ENCODE data around the gene RRAS. TPM values are rescaled to one million over a fixed set of nuclear protein-coding genes. Genes with fewer than 3 reads are reported as not detected.

Gene RRAS
- total RNA-seq, 4 donors from 2014 or later: 6.3 to 40.8 (median 12.8) TPM

GRCh38 chr19:49677231-49677900 is 37.4 kb upstream of the RRAS start, which contains the start of gene PRMT1:
PRMT1 (plus strand) TSS chr19:49677271; CDS start chr19:49677281, 10 bp downstream.
- WGBS, 2 donors: 0% methylated on average over 5 to 7 of the region's 57 CpGs
- peaks cover 29 to 60% (median 37%) of the 10 kb centered on the region in 3 donors for H3K4me1 ChIP-seq
- DNase-seq: no peak
- no peaks in the 10 kb centered on the region for H3K27me3 ChIP-seq
- TF ChIP-seq CTCF (IDR thresholded peaks at IDR 0.05) (no peak), POLR2A (IDR thresholded peaks at IDR 0.05) (peak in 3 of 4 donors; percentile 52 to 89 (median 87))
- peak within 1 kb of the TSS; percentile 82 to 100 (median 92) for H3K4me3 ChIP-seq
- H3K9me3 ChIP-seq: no peaks in the 10 kb centered on the region
- H3K27ac ChIP-seq: peak within 1 kb of the TSS; percentile 92 to 97 (median 96)
- intact Hi-C loops (cut with DNase I): loop anchor here (10.0 kb wide), 1 partner anchor 103 kb away; no protein-coding TSS in a partner anchor
- H3K36me3 ChIP-seq: peaks cover 9 to 17% (median 11%) of the 10 kb centered on the region in 3 donors

GRCh38 chr19:49676784-49677230 is 36.9 kb upstream of the RRAS start:
- H3K9me3 ChIP-seq: no peaks in the 10 kb centered on the region
- H3K4me3 ChIP-seq: peak overlapping the region; percentile 82 to 100 (median 92)
- 0% methylated on average over 7 to 15 of the region's 34 CpGs for WGBS, 2 donors
- H3K36me3 ChIP-seq: peaks cover 4 to 11% (median 6%) of the 10 kb centered on the region in 3 donors
- peak overlapping the region; percentile 92 to 97 (median 96) for H3K27ac ChIP-seq
- DNase-seq: peak; percentile 98
- TF ChIP-seq POLR2A (IDR thresholded peaks at IDR 0.05) (no peak), CTCF (IDR thresholded peaks at IDR 0.05) (peak in 1 of 6 experiments; percentile 15)
- intact Hi-C loops (cut with DNase I): loop anchor here (10.0 kb wide), 1 partner anchor 102 kb away; no protein-coding TSS in a partner anchor
- H3K4me1 ChIP-seq: peaks cover 29 to 64% (median 40%) of the 10 kb centered on the region in 3 donors
- H3K27me3 ChIP-seq: no peaks in the 10 kb centered on the region

- Histone ChIP-seq H3K36me3 (peaks cover 0 to 6% (median under 1%) of the 10 kb centered on the region in 3 donors), H3K4me3 (peak overlapping the region; percentile 15 to 64 (median 40)), H3K27ac (peak overlapping the region; percentile 87 to 96 (median 90)), H3K27me3 (no peaks in the 10 kb centered on the region), H3K9me3 (no peaks in the 10 kb centered on the region), H3K4me1 (peaks cover 29 to 60% (median 40%) of the 10 kb centered on the region in 3 donors)
- 3 to 4% methylated on average over 20 to 23 of the region's 27 CpGs for WGBS, 2 donors
- no peak for DNase-seq
- intact Hi-C loops (cut with DNase I): loop anchor here (10.0 kb wide), 1 partner anchor 101 kb away; no protein-coding TSS in a partner anchor
- TF ChIP-seq POLR2A (IDR thresholded peaks at IDR 0.05) (peak in 1 of 4 donors; percentile 63), CTCF (IDR thresholded peaks at IDR 0.05) (no peak)
These were observed 36.3 kb upstream of the RRAS start for GRCh38 chr19:49676136-49676783.

GRCh38 chr19:49672131-49672919 is 32.4 kb upstream of the RRAS start:
- Histone ChIP-seq H3K4me3 (peak overlapping the region in 1 of 4 donors; percentile 48), H3K9me3 (no peaks in the 10 kb centered on the region), H3K36me3 (peaks cover 0 to 17% (median 0%) of the 10 kb centered on the region in 3 donors), H3K27me3 (no peaks in the 10 kb centered on the region), H3K27ac (peak overlapping the region in 2 of 4 donors; percentile 34 to 55), H3K4me1 (peaks cover 4 to 22% (median 10%) of the 10 kb centered on the region in 3 donors)
- intact Hi-C loops (cut with DNase I): loop anchor here (10.0 kb wide), 1 partner anchor 98 kb away; no protein-coding TSS in a partner anchor
- 35 to 38% methylated on average over 13 to 15 of the region's 28 CpGs for WGBS, 2 donors
- DNase-seq: no peak
- TF ChIP-seq POLR2A (IDR thresholded peaks at IDR 0.05) (no peak), CTCF (IDR thresholded peaks at IDR 0.05) (peak; percentile 75 to 91 (median 82))

Data from esophagus squamous epithelium (tissue), 5 donors.